Measurements from ENCODE around the gene ARHGAP1.

DNA sequence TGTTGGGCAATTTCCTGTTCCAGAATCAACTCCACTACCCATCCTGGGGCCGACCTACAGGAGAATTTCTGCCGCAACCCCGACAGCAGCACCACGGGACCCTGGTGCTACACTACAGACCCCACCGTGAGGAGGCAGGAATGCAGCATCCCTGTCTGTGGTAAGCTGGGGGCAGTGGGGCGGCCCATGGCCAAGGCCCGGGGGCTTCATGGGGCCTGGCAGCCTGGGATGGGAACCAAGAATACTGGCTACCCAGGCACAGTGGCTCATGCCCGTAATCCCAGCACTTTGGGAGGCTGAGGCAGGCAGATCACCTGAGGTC is 22.9 kb upstream of the ARHGAP1 start:
- TF ChIP-seq, protein P1, sequence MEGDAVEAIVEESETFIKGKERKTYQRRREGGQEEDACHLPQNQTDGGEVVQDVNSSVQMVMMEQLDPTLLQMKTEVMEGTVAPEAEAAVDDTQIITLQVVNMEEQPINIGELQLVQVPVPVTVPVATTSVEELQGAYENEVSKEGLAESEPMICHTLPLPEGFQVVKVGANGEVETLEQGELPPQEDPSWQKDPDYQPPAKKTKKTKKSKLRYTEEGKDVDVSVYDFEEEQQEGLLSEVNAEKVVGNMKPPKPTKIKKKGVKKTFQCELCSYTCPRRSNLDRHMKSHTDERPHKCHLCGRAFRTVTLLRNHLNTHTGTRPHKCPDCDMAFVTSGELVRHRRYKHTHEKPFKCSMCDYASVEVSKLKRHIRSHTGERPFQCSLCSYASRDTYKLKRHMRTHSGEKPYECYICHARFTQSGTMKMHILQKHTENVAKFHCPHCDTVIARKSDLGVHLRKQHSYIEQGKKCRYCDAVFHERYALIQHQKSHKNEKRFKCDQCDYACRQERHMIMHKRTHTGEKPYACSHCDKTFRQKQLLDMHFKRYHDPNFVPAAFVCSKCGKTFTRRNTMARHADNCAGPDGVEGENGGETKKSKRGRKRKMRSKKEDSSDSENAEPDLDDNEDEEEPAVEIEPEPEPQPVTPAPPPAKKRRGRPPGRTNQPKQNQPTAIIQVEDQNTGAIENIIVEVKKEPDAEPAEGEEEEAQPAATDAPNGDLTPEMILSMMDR (IDR thresholded peaks at IDR 0.05; ENCODE audit: insufficient read depth, low read length): no peak
- TF ChIP-seq, protein P2, sequence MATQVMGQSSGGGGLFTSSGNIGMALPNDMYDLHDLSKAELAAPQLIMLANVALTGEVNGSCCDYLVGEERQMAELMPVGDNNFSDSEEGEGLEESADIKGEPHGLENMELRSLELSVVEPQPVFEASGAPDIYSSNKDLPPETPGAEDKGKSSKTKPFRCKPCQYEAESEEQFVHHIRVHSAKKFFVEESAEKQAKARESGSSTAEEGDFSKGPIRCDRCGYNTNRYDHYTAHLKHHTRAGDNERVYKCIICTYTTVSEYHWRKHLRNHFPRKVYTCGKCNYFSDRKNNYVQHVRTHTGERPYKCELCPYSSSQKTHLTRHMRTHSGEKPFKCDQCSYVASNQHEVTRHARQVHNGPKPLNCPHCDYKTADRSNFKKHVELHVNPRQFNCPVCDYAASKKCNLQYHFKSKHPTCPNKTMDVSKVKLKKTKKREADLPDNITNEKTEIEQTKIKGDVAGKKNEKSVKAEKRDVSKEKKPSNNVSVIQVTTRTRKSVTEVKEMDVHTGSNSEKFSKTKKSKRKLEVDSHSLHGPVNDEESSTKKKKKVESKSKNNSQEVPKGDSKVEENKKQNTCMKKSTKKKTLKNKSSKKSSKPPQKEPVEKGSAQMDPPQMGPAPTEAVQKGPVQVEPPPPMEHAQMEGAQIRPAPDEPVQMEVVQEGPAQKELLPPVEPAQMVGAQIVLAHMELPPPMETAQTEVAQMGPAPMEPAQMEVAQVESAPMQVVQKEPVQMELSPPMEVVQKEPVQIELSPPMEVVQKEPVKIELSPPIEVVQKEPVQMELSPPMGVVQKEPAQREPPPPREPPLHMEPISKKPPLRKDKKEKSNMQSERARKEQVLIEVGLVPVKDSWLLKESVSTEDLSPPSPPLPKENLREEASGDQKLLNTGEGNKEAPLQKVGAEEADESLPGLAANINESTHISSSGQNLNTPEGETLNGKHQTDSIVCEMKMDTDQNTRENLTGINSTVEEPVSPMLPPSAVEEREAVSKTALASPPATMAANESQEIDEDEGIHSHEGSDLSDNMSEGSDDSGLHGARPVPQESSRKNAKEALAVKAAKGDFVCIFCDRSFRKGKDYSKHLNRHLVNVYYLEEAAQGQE (IDR thresholded peaks at IDR 0.05; ENCODE audit: insufficient replicate concordance, low read depth): no peak
- no peak for TF ChIP-seq POLR2AphosphoS5 (IDR thresholded peaks at IDR 0.05; ENCODE audit: low read depth)
- no peak for TF ChIP-seq GABPA (IDR thresholded peaks at IDR 0.05; ENCODE audit: low read depth)
